Measurements from ENCODE around the gene LRRK2. TPM values are rescaled to one million over a fixed set of nuclear protein-coding genes. Genes with fewer than 3 reads are reported as not detected.

Gene LRRK2
- 0.43 and 0.52 TPM in 2 replicates for total RNA-seq

DNA sequence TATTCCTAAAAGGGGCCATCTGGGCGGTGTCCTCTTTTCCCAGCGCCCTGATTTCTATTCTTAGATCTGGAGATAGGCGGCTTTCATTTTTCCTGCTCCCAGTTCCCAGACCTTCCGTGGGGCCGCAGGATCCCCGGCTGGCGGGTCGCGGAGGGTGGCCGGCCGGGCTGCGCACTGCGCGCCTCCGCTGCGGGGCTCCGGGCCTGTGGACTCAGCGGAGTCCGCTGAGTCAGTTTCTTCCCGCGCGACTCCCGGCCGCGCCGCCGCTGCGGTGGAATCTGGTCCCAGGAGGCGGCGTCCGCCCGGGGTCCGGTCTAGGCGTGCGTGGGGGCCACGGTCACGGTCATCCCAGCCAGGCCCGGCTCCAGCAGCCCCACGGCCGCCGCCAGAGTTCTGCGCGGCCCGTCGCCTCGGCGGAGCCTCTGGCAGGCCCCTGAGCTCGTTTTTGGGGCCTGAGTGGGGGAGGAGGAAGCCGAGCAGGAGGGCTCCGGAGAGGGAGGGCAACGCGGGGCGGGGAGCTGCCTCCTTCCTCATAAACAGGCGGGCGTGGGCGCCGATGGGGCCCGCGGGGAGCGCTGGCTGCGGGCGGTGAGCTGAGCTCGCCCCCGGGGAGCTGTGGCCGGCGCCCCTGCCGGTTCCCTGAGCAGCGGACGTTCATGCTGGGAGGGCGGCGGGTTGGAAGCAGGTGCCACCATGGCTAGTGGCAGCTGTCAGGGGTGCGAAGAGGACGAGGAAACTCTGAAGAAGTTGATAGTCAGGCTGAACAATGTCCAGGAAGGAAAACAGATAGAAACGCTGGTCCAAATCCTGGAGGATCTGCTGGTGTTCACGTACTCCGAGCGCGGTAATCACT lies at the start of gene LRRK2:
Gene LRRK2 (plus strand): TSS at position 559 of the 853 bp plus-strand sequence. CDS start 135 bp downstream, at position 694.
- no peak for DNase-seq (ENCODE audit: low read depth)
- TF ChIP-seq, protein P1, sequence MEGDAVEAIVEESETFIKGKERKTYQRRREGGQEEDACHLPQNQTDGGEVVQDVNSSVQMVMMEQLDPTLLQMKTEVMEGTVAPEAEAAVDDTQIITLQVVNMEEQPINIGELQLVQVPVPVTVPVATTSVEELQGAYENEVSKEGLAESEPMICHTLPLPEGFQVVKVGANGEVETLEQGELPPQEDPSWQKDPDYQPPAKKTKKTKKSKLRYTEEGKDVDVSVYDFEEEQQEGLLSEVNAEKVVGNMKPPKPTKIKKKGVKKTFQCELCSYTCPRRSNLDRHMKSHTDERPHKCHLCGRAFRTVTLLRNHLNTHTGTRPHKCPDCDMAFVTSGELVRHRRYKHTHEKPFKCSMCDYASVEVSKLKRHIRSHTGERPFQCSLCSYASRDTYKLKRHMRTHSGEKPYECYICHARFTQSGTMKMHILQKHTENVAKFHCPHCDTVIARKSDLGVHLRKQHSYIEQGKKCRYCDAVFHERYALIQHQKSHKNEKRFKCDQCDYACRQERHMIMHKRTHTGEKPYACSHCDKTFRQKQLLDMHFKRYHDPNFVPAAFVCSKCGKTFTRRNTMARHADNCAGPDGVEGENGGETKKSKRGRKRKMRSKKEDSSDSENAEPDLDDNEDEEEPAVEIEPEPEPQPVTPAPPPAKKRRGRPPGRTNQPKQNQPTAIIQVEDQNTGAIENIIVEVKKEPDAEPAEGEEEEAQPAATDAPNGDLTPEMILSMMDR (conservative IDR thresholded peaks at IDR 0.05; ENCODE audit: low read depth, low read length), result no peak
- peak within 1 kb of the TSS; percentile 81 for H3K4me3 ChIP-seq (ENCODE audit: low read depth, low read length)

DNA sequence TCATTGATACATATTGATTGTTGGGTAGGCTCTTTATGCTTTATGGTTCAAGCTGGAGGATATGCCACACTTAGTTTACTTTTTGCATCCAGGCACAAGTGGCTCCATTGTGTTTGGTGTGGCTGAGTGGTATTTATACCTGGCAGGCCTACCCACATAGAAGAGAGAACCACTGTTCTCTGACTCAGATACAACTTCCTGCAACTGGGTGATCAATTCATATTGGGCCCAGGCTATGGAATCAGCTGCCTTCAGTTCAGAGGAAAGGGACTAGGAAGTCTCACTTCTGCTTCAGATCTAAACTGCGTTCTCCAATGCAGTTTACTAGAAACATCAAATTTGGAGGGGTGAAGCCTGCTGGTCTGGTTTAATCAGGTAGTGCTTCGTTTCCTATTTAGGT lies 49.8 kb upstream of the LRRK2 start:
- TF ChIP-seq, protein P1 (conservative IDR thresholded peaks at IDR 0.05; ENCODE audit: low read depth, low read length), result no peak
- DNase-seq (ENCODE audit: low read depth), result no peak
- no peak overlapping the region for H3K4me3 ChIP-seq (ENCODE audit: low read depth, low read length)

DNA sequence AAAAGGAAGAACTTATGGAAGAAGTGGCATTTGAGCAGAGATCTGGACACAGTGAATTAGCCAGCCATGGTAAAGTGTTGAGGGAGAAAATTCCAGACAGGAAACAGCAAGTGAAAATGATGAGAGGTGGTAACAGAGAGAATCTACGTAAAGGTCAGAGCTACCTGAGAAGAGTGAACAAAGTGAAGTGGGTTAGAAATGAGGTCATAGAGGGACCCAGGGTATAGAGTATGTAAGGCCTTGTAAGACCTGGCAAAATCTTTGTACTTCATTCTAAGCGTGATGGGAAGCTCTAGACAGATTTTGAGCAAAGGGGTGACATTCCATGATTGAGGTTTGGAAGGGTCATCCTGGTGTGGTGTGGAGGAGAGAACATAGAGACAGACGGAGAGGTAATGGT lies 49.3 kb upstream of the LRRK2 start:
- TF ChIP-seq, protein P1 (conservative IDR thresholded peaks at IDR 0.05; ENCODE audit: low read depth, low read length), result no peak
- DNase-seq (ENCODE audit: low read depth), result no peak
- no peak overlapping the region for H3K4me3 ChIP-seq (ENCODE audit: low read depth, low read length)

DNA sequence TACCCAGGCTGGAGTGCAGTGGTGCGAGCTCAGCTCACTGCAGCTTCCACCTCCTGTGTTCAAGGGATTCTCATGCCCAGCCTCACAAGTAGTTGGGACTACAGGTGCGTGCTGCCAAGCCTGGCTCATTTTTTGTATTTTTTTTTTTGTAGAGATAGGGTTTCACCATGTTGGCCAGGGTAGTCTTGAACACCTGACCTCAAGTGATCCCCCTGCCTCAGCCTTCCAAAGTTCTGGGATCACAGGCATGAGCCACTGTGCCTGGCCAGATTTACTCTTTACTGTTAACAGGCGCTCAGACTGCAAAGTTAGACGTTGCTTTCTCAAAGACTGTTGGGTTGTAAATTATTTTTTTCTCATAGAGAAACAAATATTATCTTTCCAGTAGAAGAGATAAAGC lies 46.1 kb upstream of the LRRK2 start:
- no peak overlapping the region for H3K4me3 ChIP-seq (ENCODE audit: low read depth, low read length)
- DNase-seq (ENCODE audit: low read depth), result no peak
- TF ChIP-seq, protein P1 (conservative IDR thresholded peaks at IDR 0.05; ENCODE audit: low read depth, low read length), result no peak

DNA sequence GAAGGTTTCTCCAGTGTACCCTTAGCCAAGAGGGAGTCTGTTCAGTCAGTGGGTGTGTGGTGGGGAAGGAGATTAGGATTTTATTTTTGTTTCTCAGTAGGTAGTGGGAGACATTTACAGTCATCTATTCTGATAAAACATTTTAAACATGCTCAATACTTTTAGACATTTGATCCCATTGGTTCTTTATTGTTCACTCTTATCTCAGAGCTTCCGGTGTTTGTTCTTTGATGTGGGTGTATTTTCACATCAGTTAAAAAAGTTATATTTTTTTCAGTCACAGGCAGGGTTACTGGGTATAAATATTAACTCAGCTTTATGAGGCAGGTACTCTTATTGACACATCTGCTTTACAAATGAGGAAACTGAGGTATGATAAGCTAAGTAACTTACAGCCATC lies 43.3 kb upstream of the LRRK2 start:
- no peak for DNase-seq (ENCODE audit: low read depth)
- no peak overlapping the region for H3K4me3 ChIP-seq (ENCODE audit: low read depth, low read length)
- TF ChIP-seq, protein P1 (conservative IDR thresholded peaks at IDR 0.05; ENCODE audit: low read depth, low read length), result no peak

DNA sequence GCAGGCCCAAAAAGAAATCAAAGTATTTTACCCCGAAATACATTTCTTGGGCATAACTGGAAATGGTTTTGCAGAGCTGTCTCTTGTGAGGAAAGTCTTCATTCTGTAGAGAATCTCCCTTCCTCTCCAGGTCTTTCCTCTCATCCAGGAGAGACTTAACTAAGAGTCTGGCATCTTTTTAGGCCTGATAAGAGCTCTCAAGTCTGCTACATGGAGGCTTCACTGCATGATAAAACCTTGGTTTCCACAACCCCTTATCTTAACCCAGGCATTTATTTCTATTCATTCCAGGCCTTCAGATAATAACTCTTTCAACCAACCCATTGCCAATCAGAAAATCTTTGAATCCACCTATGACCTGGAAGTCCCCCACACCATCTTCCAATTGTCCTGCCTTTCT lies 41.1 kb upstream of the LRRK2 start:
- no peak for DNase-seq (ENCODE audit: low read depth)
- H3K4me3 ChIP-seq (ENCODE audit: low read depth, low read length), result no peak overlapping the region
- TF ChIP-seq, protein P1 (conservative IDR thresholded peaks at IDR 0.05; ENCODE audit: low read depth, low read length), result no peak

Measured in epithelial cell of proximal tubule (primary cell).